Caco-2 (cell line): ENCODE results near the gene ABI3BP. TPM values are rescaled to one million over a fixed set of nuclear protein-coding genes. Genes with fewer than 3 reads are reported as not detected.

Source experiments
- BruUV-seq: library from RNA; stranded (reverse); fragments of 400-500 nt; replicated peaks from 2 replicates; lab custom pipeline; 2021; lab: Mats Ljungman, UMichigan
- CTCF ChIA-PET: fragments of 300-600 bp; sonication (Branson Sonifier 250); formaldehyde crosslinking; loops from one replicate; lab custom pipeline; 2022; ENCODE audit warnings: antibody characterized with exemption; lab: Charles Lee
- POLR2A ChIA-PET: fragments of 300-600 bp; sonication (Branson Sonifier 250); formaldehyde crosslinking; loops from one replicate; lab custom pipeline; 2022; ENCODE audit warnings: antibody characterized with exemption; lab: Charles Lee
- DNase-seq, 2 experiments: peaks; one replicate each; pipeline versions ENCODE4 v3.0.0 to v3.0.0-alpha.2; 2020 to 2022
- H3K27me3 ChIP-seq: replicated peaks from 2 replicates; pipeline ENCODE4 v1.6.0; 2011; ENCODE audit warnings: low read length; ENCODE audit not compliant: control insufficient read depth, insufficient read depth
- H3K36me3 ChIP-seq: 2 replicates; pipeline ENCODE4 v1.5.1; 2011; ENCODE audit warnings: low read length; ENCODE audit not compliant: control insufficient read depth, insufficient read depth
- H3K4me1 ChIP-seq: fragments of 250-450 bp; sonication (Bioruptor Pico); 2 replicates; pipeline ENCODE4 v1.5.1; 2020; ENCODE audit warnings: mild to moderate bottlenecking
- H3K4me3 ChIP-seq: 2 replicates; pipeline ENCODE4 v1.5.1; 2011; ENCODE audit warnings: low read depth, mild to moderate bottlenecking, control low read depth, low read length
- H3K9me3 ChIP-seq: fragments of 250-450 bp; sonication (Bioruptor Pico); 2 replicates; pipeline ENCODE4 v1.5.1; 2020; ENCODE audit warnings: mild to moderate bottlenecking, moderate library complexity
- H3K27ac Mint-ChIP-seq: one replicate; pipeline ENCODE4 v1.8.0; 2022; ENCODE audit warnings: mixed read lengths; ENCODE audit not compliant: unreplicated experiment
- H3K27me3 Mint-ChIP-seq: one replicate; pipeline ENCODE4 v1.8.0; 2022; ENCODE audit warnings: mixed read lengths; ENCODE audit not compliant: insufficient read depth, unreplicated experiment
- H3K36me3 Mint-ChIP-seq: one replicate; pipeline ENCODE4 v1.8.0; 2022; ENCODE audit warnings: mild to moderate bottlenecking, mixed read lengths; ENCODE audit not compliant: insufficient read depth, unreplicated experiment
- H3K4me1 Mint-ChIP-seq: one replicate; pipeline ENCODE4 v1.8.0; 2022; ENCODE audit warnings: low read depth, mixed read lengths; ENCODE audit not compliant: unreplicated experiment
- H3K4me3 Mint-ChIP-seq: one replicate; pipeline ENCODE4 v1.8.0; 2022; ENCODE audit warnings: mild to moderate bottlenecking, moderate library complexity, mixed read lengths; ENCODE audit not compliant: unreplicated experiment
- H3K9me3 Mint-ChIP-seq: one replicate; pipeline ENCODE4 v1.8.0; 2022; ENCODE audit warnings: mixed read lengths; ENCODE audit not compliant: unreplicated experiment
- intact Hi-C: fragments of 100-400 bp; cut with micrococcal nuclease; formaldehyde crosslinking; loops from one replicate; pipeline ENCODE4 v1.10.0; 2022; ENCODE audit not compliant: unreplicated experiment
- total RNA-seq: library from RNA; stranded (reverse); gene quantifications from 2 replicates; pipeline ENCODE4 v1.2.3, GENCODE V29; 2022
- TF ChIP-seq, protein P1 (sequence below), 2 experiments: fragments of 200-600 bp in 1 of 2; IDR thresholded peaks; 1 replicate in 1 of 2; 2 replicates in 1 of 2; pipeline versions ENCODE4 v1.5.1 to v1.8.0; 2011 to 2022; ENCODE audit warnings: antibody characterized with exemption in 1 of 2, control low read depth in 1 of 2, inconsistent platforms in 1 of 2, low read depth in 1 of 2, low read length in 1 of 2, mild to moderate bottlenecking in 1 of 2, moderate library complexity in 1 of 2; ENCODE audit not compliant: insufficient read depth in 1 of 2, severe bottlenecking in 1 of 2, unreplicated experiment in 1 of 2

ABI3BP gene
- total RNA-seq, 1 experiment from 2014 or later = not detected

DNA sequence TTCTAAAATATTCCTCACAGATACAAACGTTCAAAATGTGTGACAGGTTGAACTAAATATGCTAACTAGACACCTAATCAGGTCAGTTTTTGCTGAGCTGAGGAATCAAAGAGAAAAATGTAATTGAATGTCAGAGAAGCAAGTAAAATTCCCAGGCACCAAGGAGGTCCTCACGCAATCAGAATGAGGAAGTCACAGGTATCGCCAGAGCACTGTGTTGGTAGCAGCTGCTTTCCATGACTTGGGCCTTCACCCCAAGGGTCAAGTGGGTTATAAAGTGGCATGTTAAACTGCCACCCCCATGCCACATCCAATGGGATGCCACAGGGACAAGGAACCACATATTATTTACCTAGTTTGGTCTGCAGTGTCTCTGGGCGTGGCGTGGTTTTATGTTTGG is 158.9 kb downstream of the ABI3BP start:
- Mint-ChIP-seq H3K27me3 (peaks cover 11% of the 10 kb centered on the region), H3K9me3 (no peaks in the 10 kb centered on the region), H3K4me1 (no peaks in the 10 kb centered on the region), H3K27ac (no peak overlapping the region), H3K36me3 (no peaks in the 10 kb centered on the region), H3K4me3 (no peak overlapping the region)
- no TSS peak for BruUV-seq
- no peaks in the 10 kb centered on the region for H3K36me3 ChIP-seq
- H3K4me1 ChIP-seq = no peaks in the 10 kb centered on the region
- no peaks in the 10 kb centered on the region for H3K27me3 ChIP-seq
- intact Hi-C loops = no loop called here
- H3K4me3 ChIP-seq = no peak overlapping the region
- ChIA-PET CTCF (no interaction called here), POLR2A (no interaction called here)
- no peak for DNase-seq
- H3K9me3 ChIP-seq = no peaks in the 10 kb centered on the region
- TF ChIP-seq, protein P1, sequence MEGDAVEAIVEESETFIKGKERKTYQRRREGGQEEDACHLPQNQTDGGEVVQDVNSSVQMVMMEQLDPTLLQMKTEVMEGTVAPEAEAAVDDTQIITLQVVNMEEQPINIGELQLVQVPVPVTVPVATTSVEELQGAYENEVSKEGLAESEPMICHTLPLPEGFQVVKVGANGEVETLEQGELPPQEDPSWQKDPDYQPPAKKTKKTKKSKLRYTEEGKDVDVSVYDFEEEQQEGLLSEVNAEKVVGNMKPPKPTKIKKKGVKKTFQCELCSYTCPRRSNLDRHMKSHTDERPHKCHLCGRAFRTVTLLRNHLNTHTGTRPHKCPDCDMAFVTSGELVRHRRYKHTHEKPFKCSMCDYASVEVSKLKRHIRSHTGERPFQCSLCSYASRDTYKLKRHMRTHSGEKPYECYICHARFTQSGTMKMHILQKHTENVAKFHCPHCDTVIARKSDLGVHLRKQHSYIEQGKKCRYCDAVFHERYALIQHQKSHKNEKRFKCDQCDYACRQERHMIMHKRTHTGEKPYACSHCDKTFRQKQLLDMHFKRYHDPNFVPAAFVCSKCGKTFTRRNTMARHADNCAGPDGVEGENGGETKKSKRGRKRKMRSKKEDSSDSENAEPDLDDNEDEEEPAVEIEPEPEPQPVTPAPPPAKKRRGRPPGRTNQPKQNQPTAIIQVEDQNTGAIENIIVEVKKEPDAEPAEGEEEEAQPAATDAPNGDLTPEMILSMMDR (IDR thresholded peaks at IDR 0.05; ENCODE audit: insufficient read depth in 1 of 2, low read depth in 1 of 2, low read length in 1 of 2, severe bottlenecking in 1 of 2, unreplicated experiment in 1 of 2) = no peak

DNA sequence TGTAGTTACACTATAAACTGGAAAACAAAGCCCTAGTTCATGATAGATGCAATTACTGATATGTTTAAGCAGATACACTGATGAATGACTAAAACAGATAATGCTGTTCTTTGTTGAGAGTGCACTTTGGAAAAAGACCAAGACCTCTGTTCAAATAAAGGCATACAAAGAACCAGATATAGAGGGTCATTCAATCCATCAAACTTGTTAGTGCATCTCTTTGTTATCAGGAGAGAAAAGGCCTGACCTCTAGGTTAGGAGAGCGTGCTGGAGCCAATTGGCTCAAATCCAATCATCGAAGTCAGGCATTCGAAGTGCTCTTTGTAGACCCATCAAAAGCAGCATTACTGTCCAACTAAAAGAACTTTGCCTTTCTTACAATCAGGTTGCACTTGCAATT is 159.7 kb downstream of the ABI3BP start:
- H3K9me3 Mint-ChIP-seq = no peaks in the 10 kb centered on the region
- Histone ChIP-seq H3K4me1 (no peaks in the 10 kb centered on the region), H3K27me3 (no peaks in the 10 kb centered on the region), H3K4me3 (no peak overlapping the region), H3K36me3 (no peaks in the 10 kb centered on the region), H3K9me3 (no peaks in the 10 kb centered on the region)
- TF ChIP-seq, protein P1 (IDR thresholded peaks at IDR 0.05; ENCODE audit: insufficient read depth in 1 of 2, low read depth in 1 of 2, low read length in 1 of 2, severe bottlenecking in 1 of 2, unreplicated experiment in 1 of 2) = no peak
- no TSS peak for BruUV-seq
- no peaks in the 10 kb centered on the region for H3K36me3 Mint-ChIP-seq
- ChIA-PET CTCF (no interaction called here), POLR2A (no interaction called here)
- DNase-seq = no peak
- intact Hi-C loops = no loop called here
- H3K27ac Mint-ChIP-seq = no peak overlapping the region
- H3K27me3 Mint-ChIP-seq = peaks cover 11% of the 10 kb centered on the region
- H3K4me1 Mint-ChIP-seq = no peaks in the 10 kb centered on the region
- H3K4me3 Mint-ChIP-seq = no peak overlapping the region

DNA sequence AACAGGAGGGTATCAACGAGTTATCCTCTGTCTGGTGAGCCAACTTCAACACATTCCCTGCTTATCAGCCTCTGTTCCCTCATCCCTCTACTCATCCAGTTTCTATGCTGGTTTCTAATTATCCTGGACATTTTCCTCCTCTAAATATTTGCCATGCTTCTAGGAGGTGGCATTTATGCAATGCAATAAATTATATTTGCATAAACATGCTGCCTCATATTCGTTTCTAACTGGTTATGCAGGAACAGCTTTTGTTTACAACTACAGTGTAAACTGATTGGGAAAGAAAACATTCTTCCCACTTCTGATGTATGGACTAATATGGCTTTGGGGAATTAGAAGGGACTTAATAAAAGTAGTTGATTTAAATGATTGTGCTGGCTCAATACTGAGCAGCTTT is 161.6 kb downstream of the ABI3BP start:
- intact Hi-C loops = no loop called here
- no peaks in the 10 kb centered on the region for H3K36me3 Mint-ChIP-seq
- Histone ChIP-seq H3K9me3 (no peaks in the 10 kb centered on the region), H3K36me3 (no peaks in the 10 kb centered on the region), H3K27me3 (no peaks in the 10 kb centered on the region; the same call in 1 of the 2 replicates), H3K4me3 (no peak overlapping the region), H3K4me1 (no peaks in the 10 kb centered on the region)
- H3K27ac Mint-ChIP-seq = no peak overlapping the region
- peaks cover 8% of the 10 kb centered on the region for H3K27me3 Mint-ChIP-seq
- H3K9me3 Mint-ChIP-seq = no peaks in the 10 kb centered on the region
- ChIA-PET POLR2A (no interaction called here), CTCF (interaction anchor here (0.5 kb wide), 1 partner anchor 42 kb away, joined by 3 read pairs; no protein-coding TSS in a partner anchor)
- TF ChIP-seq, protein P1 (IDR thresholded peaks at IDR 0.05; ENCODE audit: insufficient read depth in 1 of 2, low read depth in 1 of 2, low read length in 1 of 2, severe bottlenecking in 1 of 2, unreplicated experiment in 1 of 2) = no peak
- no peaks in the 10 kb centered on the region for H3K4me1 Mint-ChIP-seq
- no peak for DNase-seq
- no TSS peak for BruUV-seq
- H3K4me3 Mint-ChIP-seq = no peak overlapping the region
